GM12874 (cell line): ENCODE measurements around the gene SLC39A11.

Experiments used
- TF ChIP-seq, protein P1 (sequence below): IDR thresholded peaks from 2 replicates; pipeline ENCODE4 v1.5.1; 2011; ENCODE audit warnings: low read depth, mild to moderate bottlenecking, control low read depth, low read length, moderate library complexity; ENCODE audit not compliant: insufficient read depth

Gene SLC39A11

DNA sequence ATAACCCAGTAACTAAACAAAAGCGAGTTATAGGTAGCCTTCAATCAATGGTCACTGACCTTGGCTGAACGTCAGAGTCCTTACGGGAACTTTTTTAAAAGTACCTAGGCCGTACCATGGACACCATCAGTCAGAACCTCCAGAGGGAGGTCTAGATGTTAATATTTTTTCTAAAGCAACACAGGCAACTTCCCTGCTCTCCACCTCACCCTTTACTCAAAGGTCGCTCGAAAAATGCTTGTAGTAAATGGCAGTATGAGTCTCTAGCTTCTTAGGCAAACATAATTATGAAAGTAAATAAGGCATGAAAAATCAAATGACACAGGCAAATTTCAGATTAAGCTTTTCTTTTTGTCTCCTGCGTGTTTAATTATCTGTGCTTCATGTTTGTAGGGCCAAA lies 82.1 kb downstream of the SLC39A11 start:
- TF ChIP-seq, protein P1, sequence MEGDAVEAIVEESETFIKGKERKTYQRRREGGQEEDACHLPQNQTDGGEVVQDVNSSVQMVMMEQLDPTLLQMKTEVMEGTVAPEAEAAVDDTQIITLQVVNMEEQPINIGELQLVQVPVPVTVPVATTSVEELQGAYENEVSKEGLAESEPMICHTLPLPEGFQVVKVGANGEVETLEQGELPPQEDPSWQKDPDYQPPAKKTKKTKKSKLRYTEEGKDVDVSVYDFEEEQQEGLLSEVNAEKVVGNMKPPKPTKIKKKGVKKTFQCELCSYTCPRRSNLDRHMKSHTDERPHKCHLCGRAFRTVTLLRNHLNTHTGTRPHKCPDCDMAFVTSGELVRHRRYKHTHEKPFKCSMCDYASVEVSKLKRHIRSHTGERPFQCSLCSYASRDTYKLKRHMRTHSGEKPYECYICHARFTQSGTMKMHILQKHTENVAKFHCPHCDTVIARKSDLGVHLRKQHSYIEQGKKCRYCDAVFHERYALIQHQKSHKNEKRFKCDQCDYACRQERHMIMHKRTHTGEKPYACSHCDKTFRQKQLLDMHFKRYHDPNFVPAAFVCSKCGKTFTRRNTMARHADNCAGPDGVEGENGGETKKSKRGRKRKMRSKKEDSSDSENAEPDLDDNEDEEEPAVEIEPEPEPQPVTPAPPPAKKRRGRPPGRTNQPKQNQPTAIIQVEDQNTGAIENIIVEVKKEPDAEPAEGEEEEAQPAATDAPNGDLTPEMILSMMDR, result no peak

DNA sequence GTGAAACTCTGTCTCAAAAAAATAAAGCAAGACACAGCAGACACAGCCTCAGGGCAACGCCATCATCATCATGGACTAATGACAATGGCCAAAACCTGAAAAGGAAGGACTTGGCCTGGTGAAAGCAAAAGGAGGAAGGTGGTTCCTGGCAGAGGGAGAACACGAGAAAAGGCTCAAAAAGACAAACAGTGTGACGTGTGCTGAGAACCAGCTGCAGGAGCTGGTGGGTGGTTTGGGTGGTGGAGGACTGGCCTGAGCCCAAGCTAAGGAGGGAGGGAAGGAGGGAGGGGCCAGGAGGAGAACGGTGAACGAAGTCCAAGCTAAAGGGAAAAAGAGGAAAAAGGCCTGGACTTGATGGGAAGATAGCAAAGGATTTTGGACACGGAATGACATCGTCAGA lies 85.1 kb downstream of the SLC39A11 start:
- TF ChIP-seq, protein P1, result no peak

DNA sequence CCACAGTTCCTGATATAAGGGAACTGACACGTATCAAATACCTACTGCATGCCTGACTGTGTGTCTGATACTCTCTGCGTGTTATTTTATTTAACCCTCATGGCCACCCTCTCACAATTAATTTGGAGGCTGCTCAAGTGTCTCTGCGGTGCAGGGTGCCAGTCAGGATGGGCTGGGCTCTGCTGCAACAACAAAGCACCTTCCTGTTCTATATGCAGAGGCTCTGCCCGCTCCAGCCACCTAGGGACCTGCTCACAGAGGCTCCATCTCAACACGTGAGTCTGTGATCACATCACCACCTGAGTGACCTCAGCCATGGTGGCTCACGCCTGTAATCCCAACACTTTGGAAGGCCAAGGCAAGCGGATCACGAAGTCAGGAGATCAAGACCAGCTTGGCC lies 87.1 kb downstream of the SLC39A11 start:
- TF ChIP-seq, protein P1, result no peak

DNA sequence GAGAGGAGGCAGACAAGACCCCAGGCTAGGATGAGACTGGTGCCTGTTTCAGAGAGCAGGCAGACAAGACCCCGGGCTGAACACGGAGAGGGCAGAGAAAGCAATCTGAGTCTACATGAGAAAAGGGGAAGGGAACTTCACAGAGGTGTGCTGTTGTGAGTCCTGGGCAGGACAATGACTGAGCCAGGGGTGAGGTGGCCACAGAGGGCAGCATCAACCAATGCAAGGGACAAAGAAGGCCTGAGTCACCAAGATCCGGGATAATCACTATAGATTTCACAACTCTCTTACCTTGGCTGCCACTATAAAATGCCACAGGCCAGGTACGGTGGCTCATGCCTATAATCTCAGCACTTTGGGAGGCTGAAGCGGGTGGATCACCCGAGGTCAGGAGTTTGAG lies 89.0 kb downstream of the SLC39A11 start:
- TF ChIP-seq, protein P1, result no peak

DNA sequence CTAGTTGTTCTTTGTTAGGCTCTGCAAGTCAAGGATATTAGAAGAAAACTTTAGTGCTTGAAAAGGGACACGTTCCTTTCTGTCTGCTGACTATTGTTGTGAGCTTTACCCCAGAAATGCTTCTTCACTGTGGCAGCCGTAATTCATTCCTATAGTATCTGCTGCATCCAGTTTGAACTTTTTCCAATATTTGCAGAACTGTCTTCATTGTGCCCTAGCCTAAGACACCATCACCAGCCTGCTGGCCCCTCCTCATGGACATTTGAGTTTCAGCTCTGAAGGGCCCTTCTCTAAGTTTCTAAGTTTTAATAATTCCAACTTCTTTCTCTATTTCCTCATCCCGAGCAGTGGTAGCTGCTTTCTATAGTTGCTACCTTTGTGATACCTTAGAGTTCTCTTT lies 91.7 kb downstream of the SLC39A11 start:
- TF ChIP-seq, protein P1, result no peak

DNA sequence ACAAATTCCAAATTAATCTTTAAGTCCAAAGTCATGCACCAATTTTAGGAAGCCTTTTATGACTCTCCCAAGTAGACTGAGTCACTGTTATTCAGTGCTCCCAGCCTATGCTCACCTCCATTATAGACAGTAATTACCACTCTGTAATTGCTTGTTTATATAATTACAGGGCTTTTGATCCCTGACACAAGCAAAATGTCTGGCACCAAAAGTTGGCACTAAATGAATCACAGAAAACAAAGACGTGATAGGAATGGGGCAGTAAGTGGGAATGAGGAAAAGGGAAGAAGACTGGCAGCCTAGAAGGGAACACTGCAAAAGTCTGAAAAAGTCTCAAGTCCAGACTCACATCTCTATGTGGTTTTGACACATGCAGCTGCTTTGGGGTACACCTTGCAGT lies 94.1 kb downstream of the SLC39A11 start:
- TF ChIP-seq, protein P1, result no peak

DNA sequence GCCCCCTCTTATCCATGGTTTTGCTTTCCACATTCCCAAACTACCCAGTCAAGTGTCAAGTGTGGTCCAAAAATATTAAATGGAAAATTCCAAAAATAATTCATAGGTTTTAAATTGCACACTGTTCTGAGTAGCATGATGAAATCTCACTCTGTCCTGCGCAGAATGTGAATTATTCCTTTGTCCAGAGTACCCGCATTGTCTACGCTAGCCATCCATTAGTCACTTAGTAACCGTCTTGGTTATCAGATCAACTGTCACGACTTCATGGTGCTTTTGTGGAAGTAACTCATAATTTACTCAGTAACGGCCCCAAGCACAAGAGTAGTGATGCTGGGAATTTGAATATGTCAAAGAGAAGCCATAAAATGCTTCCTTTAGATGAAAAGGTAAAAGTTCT lies 94.9 kb downstream of the SLC39A11 start:
- TF ChIP-seq, protein P1, result no peak

DNA sequence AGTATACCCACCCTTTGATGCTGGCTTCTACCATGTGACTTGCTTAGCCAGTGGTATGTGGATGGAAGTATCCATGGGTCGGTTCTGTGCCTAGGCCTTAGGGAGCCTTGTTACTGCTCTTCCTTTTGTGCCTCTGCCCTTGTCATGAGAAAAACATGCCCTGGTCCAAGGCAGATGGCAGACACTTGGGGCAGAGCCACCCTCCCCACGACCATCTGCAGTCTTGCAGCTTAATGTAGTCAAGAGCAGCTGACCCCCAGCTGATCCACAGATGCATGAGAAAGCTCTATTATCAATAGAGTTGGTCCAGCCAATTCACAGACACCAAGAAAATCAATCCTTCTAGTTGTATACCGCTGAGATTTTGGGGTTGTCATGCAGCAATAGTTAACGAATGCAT lies 95.7 kb downstream of the SLC39A11 start:
- TF ChIP-seq, protein P1, result no peak
